ENCODE measurements around the gene ADIRF.
A peak's percentile ranks its signal among the peaks of the same experiment; 100 is the strongest.
"Not testable (repeated sequence)": the region's sequence is repeated elsewhere in the genome, so short reads cannot be mapped to it uniquely, and the experiment has no call there.

The ADIRF gene

GRCh38 chr10:86974484-86974883 lies 6.2 kb downstream of the ADIRF start:
- no peak for DNase-seq (ENCODE audit: low read depth, low spot score)
- peak overlapping the region; percentile 28 for H3K27ac ChIP-seq

- no peak overlapping the region for H3K27ac ChIP-seq
- no peak for DNase-seq (ENCODE audit: low read depth, low spot score)
Observed at GRCh38 chr10:86976362-86977056, 8.2 kb downstream of the ADIRF start.

GRCh38 chr10:86978457-86978856 lies 10.2 kb downstream of the ADIRF start:
- peak overlapping the region; percentile 20 for H3K27ac ChIP-seq

GRCh38 chr10:86979296-86979818 lies 11.1 kb downstream of the ADIRF start:
- peak overlapping the region; percentile 20 for H3K27ac ChIP-seq
- DNase-seq (ENCODE audit: low read depth, low spot score): no peak

More at GRCh38 chr10:86978457-86978856, 10.2 kb downstream of the ADIRF start:
- not testable (repeated sequence) for DNase-seq (ENCODE audit: low read depth, low spot score)

- no peak overlapping the region for H3K27ac ChIP-seq
- no peak for DNase-seq (ENCODE audit: low read depth, low spot score)
Observed at GRCh38 chr10:86979977-86980448, 11.7 kb downstream of the ADIRF start.

- not testable (repeated sequence) for DNase-seq (ENCODE audit: low read depth, low spot score)
Observed at GRCh38 chr10:86981020-86981419, 12.7 kb downstream of the ADIRF start.

GRCh38 chr10:86981716-86982115 lies 13.4 kb downstream of the ADIRF start:
- H3K27ac ChIP-seq: no peak overlapping the region
- no peak for DNase-seq (ENCODE audit: low read depth, low spot score)

More at GRCh38 chr10:86981020-86981419, 12.7 kb downstream of the ADIRF start:
- H3K27ac ChIP-seq: not testable (repeated sequence)

- H3K27ac ChIP-seq; DNase-seq (ENCODE audit: low read depth, low spot score): not testable (repeated sequence)
Observed at GRCh38 chr10:86984498-86984897, 16.2 kb downstream of the ADIRF start.

- no peak overlapping the region for H3K27ac ChIP-seq
- DNase-seq (ENCODE audit: low read depth, low spot score): no peak
Observed at GRCh38 chr10:86988520-86988919, 20.2 kb downstream of the ADIRF start.

GRCh38 chr10:86991362-86991761 lies 23.1 kb downstream of the ADIRF start:
- not testable (repeated sequence) for H3K27ac ChIP-seq; DNase-seq (ENCODE audit: low read depth, low spot score)

GRCh38 chr10:86992456-86992855 lies 24.2 kb downstream of the ADIRF start:
- no peak for DNase-seq (ENCODE audit: low read depth, low spot score)
- H3K27ac ChIP-seq: no peak overlapping the region

GRCh38 chr10:86992929-86993328 lies 24.6 kb downstream of the ADIRF start:
- H3K27ac ChIP-seq: no peak overlapping the region
- DNase-seq (ENCODE audit: low read depth, low spot score): no peak

- not testable (repeated sequence) for DNase-seq (ENCODE audit: low read depth, low spot score); H3K27ac ChIP-seq
Observed at GRCh38 chr10:86999802-87000403, 31.6 kb downstream of the ADIRF start.

- no peak for DNase-seq (ENCODE audit: low read depth, low spot score)
- H3K27ac ChIP-seq: no peak overlapping the region
Observed at GRCh38 chr10:87000491-87000890, 32.2 kb downstream of the ADIRF start.

GRCh38 chr10:87007124-87007523 lies 38.8 kb downstream of the ADIRF start:
- not testable (repeated sequence) for H3K27ac ChIP-seq; DNase-seq (ENCODE audit: low read depth, low spot score)

- DNase-seq (ENCODE audit: low read depth, low spot score): not testable (repeated sequence)
Observed at GRCh38 chr10:87007674-87008073, 39.4 kb downstream of the ADIRF start.

GRCh38 chr10:87008303-87008702 lies 40.0 kb downstream of the ADIRF start:
- DNase-seq (ENCODE audit: low read depth, low spot score): peak; percentile 18
- not testable (repeated sequence) for H3K27ac ChIP-seq

More at GRCh38 chr10:87007674-87008073, 39.4 kb downstream of the ADIRF start:
- H3K27ac ChIP-seq: not testable (repeated sequence)

GRCh38 chr10:87009134-87009696 lies 40.9 kb downstream of the ADIRF start:
- not testable (repeated sequence) for DNase-seq (ENCODE audit: low read depth, low spot score); H3K27ac ChIP-seq

GRCh38 chr10:87013528-87013927 lies 45.2 kb downstream of the ADIRF start:
- not testable (repeated sequence) for DNase-seq (ENCODE audit: low read depth, low spot score); H3K27ac ChIP-seq

GRCh38 chr10:87014986-87015716 lies 46.9 kb downstream of the ADIRF start:
- DNase-seq (ENCODE audit: low read depth, low spot score); H3K27ac ChIP-seq: not testable (repeated sequence)

All from epithelial cell of prostate (primary cell).